GM06990 (cell line): Measurements from ENCODE around the gene CAMK2G.

ENCODE experiments used
- DNase-seq: peaks from one replicate; pipeline ENCODE4 v3.0.0-alpha.2; 2011; ENCODE audit not compliant: insufficient read length; ENCODE audit errors: extremely low read depth
- H3K27me3 ChIP-seq: replicated peaks from 2 replicates; pipeline ENCODE4 v1.6.0; 2011; ENCODE audit warnings: low read length; ENCODE audit not compliant: control insufficient read depth, insufficient read depth
- H3K36me3 ChIP-seq: 2 replicates; pipeline ENCODE4 v1.5.1; 2011; ENCODE audit warnings: low read length; ENCODE audit not compliant: control insufficient read depth, insufficient read depth
- H3K4me3 ChIP-seq: replicated peaks from 2 replicates; pipeline ENCODE4 v1.5.1; 2011; ENCODE audit warnings: low read depth, mild to moderate bottlenecking, control low read depth, low read length
- TF ChIP-seq, protein P1 (sequence below): IDR thresholded peaks from 2 replicates; pipeline ENCODE4 v1.5.1; 2011; ENCODE audit warnings: low read length, control low read depth, mild to moderate bottlenecking, inconsistent platforms; ENCODE audit not compliant: insufficient read depth, poor library complexity, severe bottlenecking

CAMK2G gene

DNA sequence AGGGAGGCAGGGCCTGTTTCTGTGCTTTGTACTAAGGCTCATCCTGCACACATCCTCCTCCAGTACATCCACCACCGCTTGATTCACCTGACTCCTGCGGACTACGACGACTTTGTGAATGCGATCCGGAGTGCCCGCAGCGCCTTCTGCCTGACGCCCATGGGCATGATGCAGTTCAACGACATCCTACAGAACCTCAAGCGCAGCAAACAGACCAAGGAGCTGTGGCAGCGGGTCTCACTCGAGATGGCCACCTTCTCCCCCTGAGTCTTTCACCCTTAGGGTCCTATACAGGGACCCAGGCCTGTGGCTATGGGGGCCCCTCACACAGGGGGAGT, 73.1 kb downstream of the CAMK2G start:
- peaks cover 49% of the 10 kb centered on the region for H3K36me3 ChIP-seq

DNA sequence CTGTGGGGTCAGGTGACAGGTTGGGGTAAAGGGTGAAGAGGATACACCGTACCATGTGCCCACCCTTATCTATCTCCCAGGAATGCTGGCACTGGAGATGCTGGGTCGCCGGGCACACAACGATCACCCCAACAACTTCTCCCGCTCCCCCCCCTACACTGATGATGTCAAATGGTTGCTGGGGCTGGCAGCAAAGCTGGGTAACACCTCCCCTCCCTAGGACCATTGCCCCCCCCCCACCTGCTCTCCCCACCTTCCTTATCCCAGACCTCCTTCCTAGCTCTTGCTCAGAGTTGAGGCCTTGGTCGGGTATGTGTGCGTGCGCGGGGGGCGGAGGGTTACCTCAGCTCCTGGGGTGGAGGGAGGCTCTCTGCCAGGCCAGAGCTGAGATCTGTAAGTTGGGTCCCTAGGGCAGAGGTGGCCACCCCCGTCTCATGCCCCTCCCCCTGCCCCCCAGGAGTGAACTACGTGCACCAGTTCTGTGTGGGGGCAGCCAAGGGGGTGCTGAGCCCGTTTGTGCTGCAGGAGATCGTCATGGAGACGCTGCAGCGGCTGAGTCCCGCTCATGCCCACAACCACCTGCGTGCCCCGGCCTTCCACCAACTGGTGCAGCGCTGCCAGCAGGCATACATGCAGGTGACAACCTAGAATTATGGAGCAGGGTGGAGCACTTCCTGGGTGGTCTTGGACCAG, 73.6 kb downstream of the CAMK2G start:
- TF ChIP-seq, protein P1, sequence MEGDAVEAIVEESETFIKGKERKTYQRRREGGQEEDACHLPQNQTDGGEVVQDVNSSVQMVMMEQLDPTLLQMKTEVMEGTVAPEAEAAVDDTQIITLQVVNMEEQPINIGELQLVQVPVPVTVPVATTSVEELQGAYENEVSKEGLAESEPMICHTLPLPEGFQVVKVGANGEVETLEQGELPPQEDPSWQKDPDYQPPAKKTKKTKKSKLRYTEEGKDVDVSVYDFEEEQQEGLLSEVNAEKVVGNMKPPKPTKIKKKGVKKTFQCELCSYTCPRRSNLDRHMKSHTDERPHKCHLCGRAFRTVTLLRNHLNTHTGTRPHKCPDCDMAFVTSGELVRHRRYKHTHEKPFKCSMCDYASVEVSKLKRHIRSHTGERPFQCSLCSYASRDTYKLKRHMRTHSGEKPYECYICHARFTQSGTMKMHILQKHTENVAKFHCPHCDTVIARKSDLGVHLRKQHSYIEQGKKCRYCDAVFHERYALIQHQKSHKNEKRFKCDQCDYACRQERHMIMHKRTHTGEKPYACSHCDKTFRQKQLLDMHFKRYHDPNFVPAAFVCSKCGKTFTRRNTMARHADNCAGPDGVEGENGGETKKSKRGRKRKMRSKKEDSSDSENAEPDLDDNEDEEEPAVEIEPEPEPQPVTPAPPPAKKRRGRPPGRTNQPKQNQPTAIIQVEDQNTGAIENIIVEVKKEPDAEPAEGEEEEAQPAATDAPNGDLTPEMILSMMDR, result no peak
- Histone ChIP-seq H3K27me3 (no peaks in the 10 kb centered on the region), H3K4me3 (no peak overlapping the region), H3K36me3 (peaks cover 48% of the 10 kb centered on the region)
- no peak for DNase-seq

More for the DNA sequence above, 73.1 kb downstream of the CAMK2G start:
- no peak overlapping the region for H3K4me3 ChIP-seq
- DNase-seq, result no peak
- H3K27me3 ChIP-seq, result no peaks in the 10 kb centered on the region
- TF ChIP-seq, protein P1, result no peak

DNA sequence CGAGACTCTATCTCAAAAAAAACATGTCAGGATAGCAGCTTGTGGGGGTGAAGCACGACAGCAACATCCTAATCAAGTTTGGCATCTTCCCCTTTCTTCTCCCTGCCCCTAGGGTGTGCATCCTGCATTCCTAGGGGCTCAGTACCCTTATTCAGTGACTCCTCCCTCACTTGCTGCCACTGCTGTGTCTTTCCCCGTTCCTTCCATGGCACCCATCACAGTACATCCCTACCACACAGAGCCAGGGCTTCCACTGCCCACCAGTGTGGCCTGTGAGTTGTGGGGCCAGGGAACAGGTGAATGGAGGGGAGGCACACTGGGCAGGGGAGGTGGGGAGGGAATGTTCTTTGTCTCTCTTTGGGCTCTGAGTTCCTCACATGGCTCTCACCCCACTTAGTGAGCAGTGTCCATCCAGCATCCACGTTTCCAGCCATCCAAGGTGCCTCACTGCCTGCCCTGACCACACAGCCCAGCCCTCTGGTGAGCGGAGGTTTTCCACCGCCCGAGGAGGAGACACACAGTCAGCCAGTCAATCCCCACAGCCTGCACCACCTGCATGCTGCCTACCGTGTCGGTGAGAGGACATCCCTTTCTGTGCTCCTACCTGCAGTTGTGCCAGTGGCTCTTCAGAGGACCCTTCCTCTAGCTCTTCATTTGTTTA, 74.3 kb downstream of the CAMK2G start:
- TF ChIP-seq, protein P1, result no peak
- peaks cover 49% of the 10 kb centered on the region for H3K36me3 ChIP-seq
- no peak overlapping the region for H3K4me3 ChIP-seq
- DNase-seq, result no peak
- H3K27me3 ChIP-seq, result no peaks in the 10 kb centered on the region

DNA sequence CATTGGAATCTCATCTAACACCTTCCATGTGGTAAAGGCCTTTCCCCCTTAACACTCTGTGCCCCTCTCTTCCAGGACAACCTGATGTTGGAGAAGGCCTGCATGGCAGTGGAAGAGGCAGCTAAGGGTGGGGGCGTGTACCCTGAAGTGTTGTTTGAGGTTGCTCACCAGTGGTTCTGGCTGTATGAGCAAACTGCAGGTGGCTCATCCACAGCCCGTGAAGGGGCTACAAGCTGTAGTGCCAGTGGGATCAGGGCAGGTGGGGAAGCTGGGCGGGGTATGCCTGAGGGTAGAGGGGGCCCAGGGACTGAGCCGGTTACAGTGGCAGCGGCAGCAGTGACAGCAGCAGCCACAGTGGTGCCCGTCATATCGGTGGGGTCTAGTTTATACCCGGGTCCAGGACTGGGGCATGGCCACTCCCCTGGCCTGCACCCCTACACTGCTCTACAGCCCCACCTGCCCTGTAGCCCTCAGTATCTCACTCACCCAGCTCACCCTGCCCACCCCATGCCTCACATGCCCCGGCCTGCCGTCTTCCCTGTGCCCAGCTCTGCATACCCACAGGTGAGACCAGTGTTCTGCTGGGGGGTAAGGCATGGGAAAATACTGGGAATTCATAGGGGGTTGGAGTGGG, 75.3 kb downstream of the CAMK2G start:
- TF ChIP-seq, protein P1, result no peak
- Histone ChIP-seq H3K4me3 (no peak overlapping the region), H3K36me3 (peaks cover 54% of the 10 kb centered on the region), H3K27me3 (no peaks in the 10 kb centered on the region)
- no peak for DNase-seq

DNA sequence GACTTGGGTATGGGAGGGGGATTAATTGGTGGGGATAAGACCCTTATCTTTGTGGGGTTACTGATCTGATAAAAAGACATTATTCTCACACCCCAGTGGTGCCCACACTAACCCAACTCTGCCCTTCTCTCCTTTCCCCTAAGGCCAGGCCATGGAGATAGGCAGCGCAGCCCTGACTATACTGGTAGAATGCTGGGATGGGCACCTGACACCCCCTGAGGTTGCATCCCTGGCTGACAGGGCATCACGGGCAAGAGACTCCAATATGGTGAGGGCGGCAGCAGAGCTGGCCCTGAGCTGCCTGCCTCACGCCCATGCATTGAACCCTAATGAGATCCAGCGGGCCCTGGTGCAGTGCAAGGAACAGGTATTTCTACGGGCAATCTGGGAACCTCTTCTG, 76.3 kb downstream of the CAMK2G start:
- H3K4me3 ChIP-seq, result no peak overlapping the region
- H3K27me3 ChIP-seq, result no peaks in the 10 kb centered on the region
- DNase-seq, result no peak
- TF ChIP-seq, protein P1, result no peak
- H3K36me3 ChIP-seq, result peaks cover 59% of the 10 kb centered on the region
